GM04503 (cell line): ENCODE measurements around the gene TMEM242.

ENCODE experiments used
- DNase-seq: peaks from one replicate; pipeline ENCODE4 v3.0.0-alpha.2; 2012; ENCODE audit warnings: low read depth

TMEM242 gene

DNA sequence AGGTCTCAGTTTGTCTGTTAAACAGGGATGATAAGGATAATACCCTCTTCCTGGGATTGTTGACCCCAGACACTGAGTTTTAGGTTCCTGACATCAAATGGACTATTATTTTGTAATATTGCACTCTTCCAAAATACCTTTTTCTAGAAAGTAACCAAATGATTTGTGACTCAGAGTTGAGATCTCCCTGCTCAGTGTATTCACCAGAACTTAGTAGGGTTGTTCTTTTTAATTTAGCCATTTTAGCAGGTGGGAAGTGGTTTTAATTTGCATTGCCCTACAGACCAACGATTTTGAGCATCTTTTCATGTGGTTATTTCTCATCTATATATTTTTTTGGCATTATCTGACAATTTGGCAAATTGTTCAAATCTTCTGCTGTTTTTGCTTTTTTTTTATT lies 75.1 kb downstream of the TMEM242 start:
- DNase-seq = no peak

DNA sequence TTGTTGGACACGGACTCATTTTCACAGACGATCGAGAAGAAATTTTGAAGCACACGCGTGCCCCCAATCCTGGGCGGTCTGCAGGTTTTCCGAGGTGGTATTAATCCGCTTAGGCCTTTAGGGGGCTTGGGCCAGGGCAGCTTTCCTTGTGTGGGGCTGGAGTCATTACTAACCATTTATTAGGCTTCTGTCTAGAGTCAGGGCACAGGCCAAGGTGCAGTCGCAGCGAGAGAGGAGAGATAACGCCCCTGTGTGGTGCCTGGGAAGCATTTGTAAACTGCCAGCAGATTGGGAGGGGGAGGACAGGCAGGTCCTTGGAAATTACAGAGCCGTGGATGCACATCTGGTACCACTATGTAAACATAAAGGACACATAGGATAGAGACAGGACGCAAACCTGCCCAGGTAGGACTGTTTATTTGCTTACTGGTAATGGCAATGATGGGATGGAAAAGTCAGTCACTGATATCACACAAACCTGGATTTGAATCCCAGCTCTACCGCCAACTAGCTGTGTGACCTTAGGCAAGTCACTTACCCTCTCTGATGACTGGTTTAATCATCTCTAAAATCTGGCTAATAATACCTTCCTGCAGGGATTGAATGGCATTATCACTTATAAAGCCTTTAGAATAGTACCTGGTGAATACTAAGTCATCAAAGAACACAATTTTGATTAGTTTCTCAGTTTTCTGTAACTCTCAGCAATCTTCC lies 76.4 kb downstream of the TMEM242 start:
- DNase-seq = no peak

DNA sequence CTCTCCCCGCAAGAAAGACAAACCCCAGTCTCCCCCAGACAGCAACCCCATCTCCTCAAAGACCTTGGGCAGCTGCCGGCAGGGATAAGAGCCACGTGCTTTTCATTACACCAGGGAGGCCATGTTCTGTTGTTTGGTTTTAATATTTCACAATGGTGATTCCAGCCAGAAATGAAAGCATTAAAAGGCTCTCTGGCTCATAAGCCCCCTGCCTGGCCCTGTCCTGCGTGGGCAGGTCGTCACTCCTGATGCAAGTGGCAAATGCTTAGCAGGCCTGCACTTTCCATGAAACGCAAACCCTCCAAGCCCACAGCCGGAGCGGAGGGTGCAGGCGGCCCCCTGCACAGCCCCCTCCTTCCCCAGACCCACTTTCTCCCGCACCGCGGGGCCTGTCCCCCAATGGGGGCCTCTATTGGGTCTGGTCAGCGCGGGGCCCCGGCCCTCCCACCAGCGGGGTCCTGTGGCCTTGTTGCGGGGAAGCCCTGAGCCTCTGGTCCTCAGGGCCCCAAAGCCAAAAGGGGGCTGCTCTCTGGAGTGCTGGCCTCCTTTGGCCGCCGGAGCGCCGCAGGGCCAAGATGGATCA lies 77.2 kb downstream of the TMEM242 start:
- DNase-seq = no peak

DNA sequence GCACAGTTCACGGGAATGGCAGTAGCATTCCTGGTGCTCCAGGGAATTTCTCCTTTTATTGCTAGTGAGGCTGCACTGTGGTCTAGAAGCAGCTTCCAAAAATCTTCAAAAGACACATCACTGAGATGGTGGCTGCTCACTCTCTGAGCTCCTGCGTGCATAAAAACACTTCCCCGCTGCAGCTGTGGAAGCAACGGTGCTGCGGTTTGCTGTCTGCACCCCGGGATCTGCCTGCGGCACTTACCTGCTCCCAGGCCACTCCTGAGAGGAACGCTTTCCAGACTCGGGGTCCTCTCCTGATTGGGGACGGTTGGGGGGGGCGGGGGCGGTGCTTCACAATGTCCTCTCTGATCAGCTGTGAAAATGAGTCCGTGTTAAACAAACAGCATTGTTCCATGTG lies 77.9 kb downstream of the TMEM242 start:
- DNase-seq = no peak

DNA sequence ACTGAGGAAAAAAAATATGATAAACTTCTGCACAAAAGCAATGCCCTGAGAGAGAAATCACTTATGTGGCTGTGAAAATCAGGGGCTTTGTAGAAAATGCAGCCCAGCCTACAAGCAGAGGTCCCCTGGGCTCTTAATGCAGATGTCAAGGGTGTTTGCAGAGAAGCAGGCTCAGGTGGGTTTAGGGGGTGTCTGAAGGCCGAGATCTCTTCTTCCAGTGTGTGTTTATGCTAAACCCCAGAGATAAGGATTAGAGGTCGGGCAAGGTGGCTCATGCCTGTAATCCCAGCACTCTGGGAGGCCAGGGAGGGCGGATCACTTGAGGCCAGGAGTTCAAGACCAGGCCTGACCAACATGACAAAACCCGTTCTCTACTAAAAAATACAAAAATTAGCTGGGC lies 78.5 kb downstream of the TMEM242 start:
- DNase-seq = no peak

DNA sequence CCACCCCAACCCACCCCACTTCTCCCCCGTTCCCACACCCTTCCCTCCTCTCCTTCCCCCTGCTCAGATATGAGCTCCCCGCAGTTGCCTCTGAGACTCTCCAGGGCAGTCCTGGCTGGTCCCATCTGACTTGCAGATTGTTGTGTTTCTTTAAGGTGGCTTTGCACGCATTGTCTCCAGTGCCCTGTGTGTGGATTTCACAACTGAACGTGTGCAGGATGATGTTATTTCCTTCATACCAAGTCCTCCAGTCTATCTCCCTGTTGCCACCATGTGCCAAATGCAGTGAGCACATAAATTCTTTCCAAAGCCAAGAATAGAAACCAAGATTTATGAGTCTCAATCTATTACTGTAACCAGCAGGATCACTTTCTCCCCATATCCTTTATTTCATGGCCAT lies 79.1 kb downstream of the TMEM242 start:
- peak; percentile 96 for DNase-seq

DNA sequence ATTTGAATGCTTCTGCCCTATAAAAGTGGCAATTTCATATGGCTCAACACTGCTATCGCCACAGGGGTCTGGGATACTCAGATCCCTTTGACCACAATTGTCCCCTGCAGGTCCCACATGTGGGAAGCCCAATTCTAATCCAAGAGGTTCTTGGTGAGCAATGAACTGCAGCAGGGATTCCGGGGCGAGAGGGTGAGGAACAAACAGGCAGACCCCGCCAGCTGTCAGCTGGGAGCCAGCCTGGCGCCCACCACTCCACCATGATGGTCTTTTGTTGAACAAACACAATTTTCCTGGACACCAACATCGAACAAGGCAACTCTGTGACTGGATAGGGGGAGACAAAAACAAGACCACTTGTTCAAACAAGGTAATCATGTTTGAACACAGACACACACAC lies 80.5 kb downstream of the TMEM242 start:
- DNase-seq = no peak

DNA sequence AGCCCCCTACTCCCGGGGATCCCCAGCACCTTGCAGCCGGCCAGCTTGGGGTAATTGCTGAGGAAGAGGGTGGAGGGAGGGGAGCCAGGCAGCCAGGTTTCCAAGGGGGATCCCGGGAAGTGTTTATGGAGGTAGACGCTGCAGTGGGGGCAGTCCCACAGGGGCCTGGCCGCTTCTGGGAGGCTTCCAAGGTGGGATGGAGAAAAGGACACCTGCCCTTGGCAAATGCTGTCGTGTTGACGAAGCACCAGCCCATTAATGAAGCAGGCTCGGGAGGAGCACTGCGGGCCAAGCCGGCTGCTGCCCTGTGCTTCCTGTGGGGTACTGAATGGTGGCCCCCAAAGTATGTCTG lies 82.4 kb downstream of the TMEM242 start:
- DNase-seq = no peak

DNA sequence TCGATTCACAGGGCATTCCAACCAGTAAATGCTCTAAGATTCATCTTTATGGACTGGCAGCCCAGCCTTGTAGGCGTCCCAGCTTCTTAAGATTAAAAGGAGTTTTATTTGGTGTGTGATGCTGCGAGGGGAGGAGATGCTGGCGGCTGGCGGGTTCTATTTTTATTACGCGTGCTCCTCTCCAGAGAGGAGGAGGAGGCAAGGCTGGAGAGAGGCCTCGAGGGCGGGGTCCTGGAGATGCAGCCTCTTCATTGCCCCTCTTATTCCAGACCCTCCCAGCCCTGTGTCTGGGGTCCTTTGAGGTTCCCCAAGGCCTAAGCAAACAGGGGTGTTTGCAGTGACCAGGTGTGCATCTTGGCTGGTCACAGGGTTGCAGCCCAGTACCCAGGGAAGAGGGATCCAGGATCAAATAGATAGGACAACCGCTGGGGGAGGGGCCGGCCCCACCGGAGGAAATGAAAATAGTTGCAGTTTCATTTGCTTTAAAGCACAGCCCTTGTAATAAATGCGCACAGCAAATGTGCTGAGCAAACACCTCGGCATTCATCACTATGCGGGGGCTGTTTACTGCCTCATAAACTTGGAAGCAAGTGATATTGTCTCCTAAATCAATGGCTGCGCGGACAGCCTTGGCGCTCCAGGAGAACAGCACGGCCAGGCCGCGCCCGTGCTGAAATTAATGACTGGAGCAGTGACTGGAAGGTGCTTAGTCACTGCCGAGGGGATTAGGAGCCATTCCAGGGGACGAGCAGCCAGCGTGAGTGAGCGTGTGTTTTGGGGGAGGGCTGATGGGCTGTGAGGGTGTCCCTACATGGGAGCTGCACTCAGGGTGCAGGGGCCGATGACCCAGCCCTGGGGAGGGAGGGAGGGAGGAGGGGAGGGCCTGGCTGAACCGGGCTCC lies 83.0 kb downstream of the TMEM242 start:
- peak; percentile 83 for DNase-seq

DNA sequence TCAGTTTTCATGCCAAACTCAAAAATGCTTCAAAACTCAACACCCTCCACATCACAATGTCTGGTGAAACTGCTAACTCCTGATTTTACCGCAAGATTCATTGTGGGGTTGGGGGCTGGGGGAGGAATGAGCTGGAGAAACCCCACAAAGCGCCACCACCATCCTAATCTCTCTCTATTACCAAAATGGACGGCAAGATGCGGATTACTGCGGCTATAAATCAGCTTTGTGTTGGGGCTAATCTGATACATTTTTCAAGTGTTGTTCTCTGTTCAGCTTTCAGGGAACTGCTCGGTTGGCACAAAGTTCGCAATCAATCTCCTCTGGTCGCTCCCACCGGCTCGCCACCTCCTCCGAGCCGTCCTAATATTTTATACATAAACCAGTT lies 83.7 kb downstream of the TMEM242 start:
- DNase-seq = no peak
